Measurements from ENCODE around the gene PTPRO.
"Not testable (repeated sequence)": the region's sequence is repeated elsewhere in the genome, so short reads cannot be mapped to it uniquely, and the experiment has no call there.

PTPRO gene

GRCh38 chr12:15608941-15609340 is 286.6 kb downstream of the PTPRO start:
- no peak for DNase-seq

GRCh38 chr12:15613981-15614380 is 291.7 kb downstream of the PTPRO start:
- DNase-seq = no peak

- DNase-seq = not testable (repeated sequence)
Measured at GRCh38 chr12:15616495-15616894, 294.2 kb downstream of the PTPRO start.

GRCh38 chr12:15620741-15621539 is 298.6 kb downstream of the PTPRO start:
- no peak for DNase-seq

GRCh38 chr12:15625075-15625474 is 302.8 kb downstream of the PTPRO start:
- DNase-seq = no peak

GRCh38 chr12:15627995-15628945 is 306.0 kb downstream of the PTPRO start:
- no peak for DNase-seq

- DNase-seq = no peak
Measured at GRCh38 chr12:15629108-15629507, 306.8 kb downstream of the PTPRO start.

- DNase-seq = no peak
Measured at GRCh38 chr12:15629761-15630160, 307.5 kb downstream of the PTPRO start.

GRCh38 chr12:15631007-15631715 is 308.9 kb downstream of the PTPRO start:
- DNase-seq = no peak

- DNase-seq = no peak
Measured at GRCh38 chr12:15632708-15633107, 310.4 kb downstream of the PTPRO start.

- DNase-seq = no peak
Measured at GRCh38 chr12:15633201-15633600, 310.9 kb downstream of the PTPRO start.

- DNase-seq = no peak
Measured at GRCh38 chr12:15634010-15634683, 311.8 kb downstream of the PTPRO start.

- no peak for DNase-seq
Measured at GRCh38 chr12:15636060-15636890, 314.0 kb downstream of the PTPRO start.

GRCh38 chr12:15638231-15638630 is 315.9 kb downstream of the PTPRO start:
- no peak for DNase-seq

- no peak for DNase-seq
Measured at GRCh38 chr12:15644700-15645099, 322.4 kb downstream of the PTPRO start.

GRCh38 chr12:15646581-15646980 is 324.3 kb downstream of the PTPRO start:
- no peak for DNase-seq
